WTC11 (cell line): ENCODE data around the gene VWA2. TPM values are rescaled to one million over a fixed set of nuclear protein-coding genes. Genes with fewer than 3 reads are reported as not detected.

Experiments
- ATAC-seq: fragments of 200-7000 bp; cut with Tn5 transposase; 2 replicates; pipeline ENCODE4 v1.10.0; 2021; ENCODE audit warnings: mild to moderate bottlenecking, moderate library complexity
- CTCF ChIA-PET: fragments of 300-600 bp; sonication (Branson Sonifier 250); formaldehyde crosslinking; loops from one replicate; lab custom pipeline; 2021; ENCODE audit warnings: antibody characterized with exemption; lab: Charles Lee
- POLR2A ChIA-PET: fragments of 350-600 bp; sonication (Branson Sonifier 250); formaldehyde crosslinking; loops from one replicate; lab custom pipeline; 2021; ENCODE audit warnings: antibody characterized with exemption; lab: Charles Lee
- DNase-seq: peaks from one replicate; pipeline ENCODE4 v3.0.0; 2021; ENCODE audit warnings: low spot score
- H3K27ac Mint-ChIP-seq: 2 replicates; pipeline ENCODE4 v1.8.0; 2021; ENCODE audit warnings: mixed read lengths
- H3K27me3 Mint-ChIP-seq: 2 replicates; pipeline ENCODE4 v1.8.0; 2021; ENCODE audit warnings: low read depth, mild to moderate bottlenecking, moderate library complexity, mixed read lengths
- H3K36me3 Mint-ChIP-seq: 2 replicates; pipeline ENCODE4 v1.8.0; 2021; ENCODE audit warnings: mixed read lengths
- H3K4me1 Mint-ChIP-seq: 2 replicates; pipeline ENCODE4 v1.8.0; 2022; ENCODE audit warnings: mixed read lengths
- H3K4me3 Mint-ChIP-seq: 2 replicates; pipeline ENCODE4 v1.8.0; 2021; ENCODE audit warnings: mild to moderate bottlenecking, moderate library complexity, mixed read lengths
- H3K9me3 Mint-ChIP-seq: 2 replicates; pipeline ENCODE4 v1.8.0; 2021; ENCODE audit warnings: mixed read lengths
- AFF4 ChIP-seq: sonication (generic); formaldehyde crosslinking; IDR thresholded peaks from 2 replicates; pipeline ENCODE4 v1.8.1; 2023; ENCODE audit warnings: mild to moderate bottlenecking, missing genetic modification reagents, borderline replicate concordance
- AR ChIP-seq: fragments of 250-450 bp; sonication (Bioruptor Pico); IDR thresholded peaks from 2 replicates; pipeline ENCODE4 v1.9.0; 2021; ENCODE audit warnings: mild to moderate bottlenecking
- ATF3 ChIP-seq: sonication (generic); formaldehyde crosslinking; conservative IDR thresholded peaks from 2 replicates; pipeline ENCODE4 v1.8.1; 2022; ENCODE audit warnings: mild to moderate bottlenecking, missing genetic modification reagents
- CREB1 ChIP-seq: sonication (generic); formaldehyde crosslinking; IDR thresholded peaks from 2 replicates; pipeline ENCODE4 v1.8.0; 2023; ENCODE audit warnings: mild to moderate bottlenecking, missing genetic modification reagents
- E2F4 ChIP-seq: sonication (generic); formaldehyde crosslinking; IDR thresholded peaks from 2 replicates; pipeline ENCODE4 v1.8.1; 2022; ENCODE audit warnings: low read depth, mild to moderate bottlenecking, moderate library complexity, missing genetic modification reagents, borderline replicate concordance
- FOXP4 ChIP-seq: sonication (generic); formaldehyde crosslinking; IDR thresholded peaks from 2 replicates; pipeline ENCODE4 v1.8.0; 2022; ENCODE audit warnings: mild to moderate bottlenecking, missing genetic modification reagents
- JAZF1 ChIP-seq: fragments of 250-450 bp; sonication (Bioruptor Pico); IDR thresholded peaks from 2 replicates; pipeline ENCODE4 v1.9.0; 2021; ENCODE audit warnings: moderate library complexity, mild to moderate bottlenecking, inconsistent platforms
- RELA ChIP-seq: sonication (generic); formaldehyde crosslinking; IDR thresholded peaks from 2 replicates; pipeline ENCODE4 v1.8.1; 2022; ENCODE audit warnings: missing genetic modification reagents, mild to moderate bottlenecking, borderline replicate concordance
- RORB ChIP-seq: fragments of 250-450 bp; sonication (Bioruptor Pico); IDR thresholded peaks from 2 replicates; pipeline ENCODE4 v1.9.0; 2021; ENCODE audit warnings: mild to moderate bottlenecking
- SP1 ChIP-seq: sonication (generic); formaldehyde crosslinking; conservative IDR thresholded peaks from 2 replicates; pipeline ENCODE4 v1.8.1; 2022; ENCODE audit warnings: missing genetic modification reagents
- ZNF121 ChIP-seq: sonication (generic); formaldehyde crosslinking; IDR thresholded peaks from 2 replicates; pipeline ENCODE4 v1.8.0; 2023; ENCODE audit warnings: missing genetic modification reagents
- ZNF232 ChIP-seq: sonication (generic); formaldehyde crosslinking; IDR thresholded peaks from 2 replicates; pipeline ENCODE4 v1.8.0; 2022; ENCODE audit warnings: mild to moderate bottlenecking, missing genetic modification reagents
- ZNF263 ChIP-seq: sonication (generic); formaldehyde crosslinking; IDR thresholded peaks from 2 replicates; pipeline ENCODE4 v1.8.1; 2022; ENCODE audit warnings: low read depth, mild to moderate bottlenecking, moderate library complexity, missing genetic modification reagents
- ZNF532 ChIP-seq: fragments of 250-450 bp; sonication (Bioruptor Pico); IDR thresholded peaks from 2 replicates; pipeline ENCODE4 v1.9.0; 2021; ENCODE audit warnings: mild to moderate bottlenecking, borderline replicate concordance
- ZSCAN18 ChIP-seq: fragments of 250-450 bp; sonication (Bioruptor Pico); IDR thresholded peaks from 2 replicates; pipeline ENCODE4 v2.1.2; 2022; ENCODE audit warnings: mild to moderate bottlenecking, moderate library complexity
- total RNA-seq: library from RNA; stranded (reverse); gene quantifications from 3 replicates; pipeline ENCODE4 v1.2.3, GENCODE V29; 2021

Gene VWA2
- total RNA-seq, 1 experiment from 2014 or later = 2.1 TPM

GRCh38 chr10:114233482-114233881, 5.6 kb upstream of the VWA2 start:
- H3K4me3 Mint-ChIP-seq = no peak overlapping the region
- CTCF ChIA-PET = interaction anchor here (1.1 kb wide), 1 partner anchor 9 kb away, joined by 3 read pairs; no protein-coding TSS in a partner anchor

GRCh38 chr10:114234132-114234531, 4.9 kb upstream of the VWA2 start:
- no peak overlapping the region for H3K4me3 Mint-ChIP-seq
- no peak for ATAC-seq

More at GRCh38 chr10:114233482-114233881, 5.6 kb upstream of the VWA2 start:
- H3K36me3 Mint-ChIP-seq = no peaks in the 10 kb centered on the region
- TF ChIP-seq ZNF232 (CRISPR knock-in tag) = no peak
- peaks cover under 1% of the 10 kb centered on the region for H3K4me1 Mint-ChIP-seq
- peaks cover 11% of the 10 kb centered on the region for H3K27me3 Mint-ChIP-seq
- no peak for DNase-seq
- no peak for ATAC-seq
- H3K9me3 Mint-ChIP-seq = no peaks in the 10 kb centered on the region
- H3K27ac Mint-ChIP-seq = no peak overlapping the region
- POLR2A ChIA-PET = no interaction called here

More at GRCh38 chr10:114234132-114234531, 4.9 kb upstream of the VWA2 start:
- POLR2A ChIA-PET = no interaction called here
- H3K36me3 Mint-ChIP-seq = no peaks in the 10 kb centered on the region
- no peaks in the 10 kb centered on the region for H3K9me3 Mint-ChIP-seq
- no peak overlapping the region for H3K27ac Mint-ChIP-seq
- H3K27me3 Mint-ChIP-seq = peaks cover 17% of the 10 kb centered on the region
- CTCF ChIA-PET = interaction anchor here (1.1 kb wide), 1 partner anchor 10 kb away, joined by 3 read pairs; no protein-coding TSS in a partner anchor
- no peak for DNase-seq
- TF ChIP-seq RELA (CRISPR knock-in tag) (no peak), RORB (CRISPR knock-in tag) (no peak), ZNF263 (CRISPR knock-in tag) (no peak), AR (CRISPR knock-in tag) (no peak), JAZF1 (CRISPR knock-in tag) (no peak), ZNF532 (CRISPR knock-in tag) (no peak), ATF3 (CRISPR knock-in tag) (no peak), ZSCAN18 (no peak), FOXP4 (CRISPR knock-in tag) (no peak), ZNF121 (CRISPR knock-in tag) (no peak), E2F4 (CRISPR knock-in tag) (no peak), ZNF232 (CRISPR knock-in tag) (no peak), AFF4 (CRISPR knock-in tag) (no peak), CREB1 (CRISPR knock-in tag) (no peak), SP1 (CRISPR knock-in tag) (no peak)
- peaks cover 5% of the 10 kb centered on the region for H3K4me1 Mint-ChIP-seq
